Neuronal stem cell (in vitro differentiated cells): Measurements from ENCODE around the gene OR6S1.

ENCODE experiments used
- DNase-seq: peaks from one replicate; pipeline ENCODE4 v3.0.0-alpha.2; 2013; ENCODE audit warnings: low spot score
- H2AFZ ChIP-seq: one replicate; pipeline ENCODE4 v1.6.1; 2013; ENCODE audit warnings: mild to moderate bottlenecking, low read length, inconsistent platforms
- H2AK5ac ChIP-seq: 2 replicates; pipeline ENCODE4 v1.6.1; 2013; ENCODE audit warnings: low read depth, mild to moderate bottlenecking, inconsistent platforms, low read length, moderate library complexity, mixed read lengths
- H2BK120ac ChIP-seq: 2 replicates; pipeline ENCODE4 v1.6.1; 2013; ENCODE audit warnings: low read depth, mild to moderate bottlenecking, inconsistent platforms, low read length, moderate library complexity, mixed read lengths
- H2BK12ac ChIP-seq: one replicate; pipeline ENCODE4 v1.6.1; 2013; ENCODE audit warnings: low read length, inconsistent platforms
- H2BK15ac ChIP-seq: 2 replicates; pipeline ENCODE4 v1.6.1; 2013; ENCODE audit warnings: mild to moderate bottlenecking, low read length, inconsistent platforms, mixed read lengths
- H2BK5ac ChIP-seq: one replicate; pipeline ENCODE4 v1.6.1; 2013; ENCODE audit warnings: inconsistent platforms, mild to moderate bottlenecking, low read length, moderate library complexity
- H3K14ac ChIP-seq: one replicate; pipeline ENCODE4 v1.6.1; 2013; ENCODE audit warnings: low read length, inconsistent platforms
- H3K18ac ChIP-seq: 2 replicates; pipeline ENCODE4 v1.6.1; 2013; ENCODE audit warnings: low read length, inconsistent platforms
- H3K23ac ChIP-seq: 2 replicates; pipeline ENCODE4 v1.6.1; 2013; ENCODE audit warnings: low read depth, mild to moderate bottlenecking, mixed read lengths, low read length, inconsistent platforms; ENCODE audit not compliant: poor library complexity
- H3K27ac ChIP-seq: replicated peaks from 3 replicates; pipeline ENCODE4 v1.5.1; 2013; ENCODE audit warnings: low read length, inconsistent platforms
- H3K27me3 ChIP-seq, 3 experiments: 2 replicates each; pipeline ENCODE4 v1.6.1; 2013; ENCODE audit warnings: low read length in 3 of 3, mild to moderate bottlenecking in 2 of 3, inconsistent platforms in 1 of 3, low read depth in 1 of 3, mixed read lengths in 1 of 3, moderate library complexity in 1 of 3; ENCODE audit not compliant: control insufficient read depth in 3 of 3, insufficient read depth in 3 of 3
- H3K36me3 ChIP-seq, 2 donors: replicated peaks in 1 of 2; 2 replicates each; pipeline ENCODE4 v1.6.1; 2013; ENCODE audit warnings: low read length in 2 of 2; ENCODE audit not compliant: control insufficient read depth in 2 of 2, insufficient read depth in 2 of 2
- H3K4ac ChIP-seq: 2 replicates; pipeline ENCODE4 v1.6.1; 2013; ENCODE audit warnings: inconsistent platforms, mild to moderate bottlenecking, low read length, moderate library complexity
- H3K4me1 ChIP-seq, 2 donors: 1 replicate in 1 of 2; 2 replicates in 1 of 2; pipeline ENCODE4 v1.6.1; 2013; ENCODE audit warnings: low read length in 2 of 2, low read depth in 1 of 2; ENCODE audit not compliant: control insufficient read depth in 2 of 2, insufficient read depth in 1 of 2
- H3K4me2 ChIP-seq: one replicate; pipeline ENCODE4 v1.6.1; 2013; ENCODE audit warnings: mild to moderate bottlenecking, low read length, inconsistent platforms; ENCODE audit not compliant: insufficient read depth, poor library complexity, severe bottlenecking
- H3K4me3 ChIP-seq, 2 donors: 2 replicates each; pipeline ENCODE4 v1.5.1; 2013; ENCODE audit warnings: low read length in 2 of 2, mild to moderate bottlenecking in 2 of 2, inconsistent platforms in 1 of 2, moderate library complexity in 1 of 2
- H3K79me1 ChIP-seq: one replicate; pipeline ENCODE4 v1.6.1; 2013; ENCODE audit warnings: low read depth, mild to moderate bottlenecking, inconsistent platforms, low read length, moderate library complexity
- H3K9ac ChIP-seq: one replicate; pipeline ENCODE4 v1.6.1; 2013; ENCODE audit warnings: mild to moderate bottlenecking, low read depth, low read length, inconsistent platforms; ENCODE audit not compliant: poor library complexity
- H3K9me3 ChIP-seq, 2 donors: replicated peaks in 1 of 2; 2 replicates each; pipeline versions ENCODE3 to v1.6.1; 2013; ENCODE audit warnings: low read length in 2 of 2, mild to moderate bottlenecking in 2 of 2, inconsistent platforms in 1 of 2, low read depth in 1 of 2, mixed read lengths in 1 of 2, moderate library complexity in 1 of 2; ENCODE audit not compliant: control insufficient read depth in 2 of 2, insufficient read depth in 1 of 2
- H4K8ac ChIP-seq: one replicate; pipeline ENCODE4 v1.6.1; 2013; ENCODE audit warnings: low read depth, mild to moderate bottlenecking, inconsistent platforms, low read length, moderate library complexity
- H4K91ac ChIP-seq: one replicate; pipeline ENCODE4 v1.6.1; 2013; ENCODE audit warnings: low read length, low read depth, mild to moderate bottlenecking, inconsistent platforms; ENCODE audit not compliant: poor library complexity
- WGBS, 2 donors: extraction: QIAGEN DNeasy Blood & Tissue Kit; methylation state at CpG; one replicate each; pipeline ENCODE4 v1.1.7; 2013; ENCODE audit warnings: missing lambda C conversion rate in 2 of 2, mixed read lengths in 1 of 2; ENCODE audit not compliant: insufficient read length in 2 of 2, insufficient replicate concordance in 1 of 2; ENCODE audit errors: extremely low coverage in 2 of 2; 5-methylcytosine and 5-hydroxymethylcytosine counted together

Gene OR6S1

GRCh38 chr14:20661197-20661596 is 19.7 kb upstream of the OR6S1 start:
- Histone ChIP-seq H3K27me3 (peaks cover 0 to 74% (median 44%) of the 10 kb centered on the region in 3 experiments), H2AK5ac (no peak overlapping the region), H3K4ac (no peak overlapping the region), H2BK12ac (no peak overlapping the region), H3K9me3 (peaks cover 0 to 2% of the 10 kb centered on the region in 2 donors), H3K4me3 (no peak overlapping the region), H3K14ac (no peak overlapping the region), H2BK5ac (no peak overlapping the region), H3K27ac (no peak overlapping the region), H3K9ac (no peak overlapping the region), H2BK120ac (no peak overlapping the region), H3K79me1 (no peaks in the 10 kb centered on the region), H3K36me3 (no peaks in the 10 kb centered on the region), H3K23ac (no peak overlapping the region), H4K91ac (no peak overlapping the region), H3K4me2 (no peak overlapping the region), H3K4me1 (peaks cover 0 to 6% of the 10 kb centered on the region in 2 donors), H2BK15ac (no peak overlapping the region), H2AFZ (no peak overlapping the region), H4K8ac (no peak overlapping the region), H3K18ac (no peak overlapping the region)
- DNase-seq, result no peak
- WGBS, 2 donors, result no CpG with 5 or more reads among the region's 2 CpGs

- Histone ChIP-seq H3K4ac (no peak overlapping the region), H3K36me3 (no peaks in the 10 kb centered on the region), H3K23ac (no peak overlapping the region), H3K14ac (no peak overlapping the region), H2AFZ (no peak overlapping the region), H2BK120ac (no peak overlapping the region), H2BK5ac (no peak overlapping the region), H4K91ac (no peak overlapping the region), H3K18ac (no peak overlapping the region), H4K8ac (no peak overlapping the region), H3K4me1 (peaks cover 0 to 6% of the 10 kb centered on the region in 2 donors), H3K79me1 (no peaks in the 10 kb centered on the region), H3K4me3 (no peak overlapping the region), H2BK12ac (no peak overlapping the region), H3K27ac (no peak overlapping the region), H2BK15ac (no peak overlapping the region), H3K9ac (no peak overlapping the region), H2AK5ac (no peak overlapping the region), H3K9me3 (peaks cover 0 to 2% of the 10 kb centered on the region in 2 donors), H3K27me3 (peaks cover 0 to 84% (median 54%) of the 10 kb centered on the region in 3 experiments), H3K4me2 (no peak overlapping the region)
- WGBS, 2 donors, result no CpG with 5 or more reads among the region's 26 CpGs
- DNase-seq, result no peak
These were observed 18.4 kb upstream of the OR6S1 start for GRCh38 chr14:20659813-20660395.

GRCh38 chr14:20659336-20659735 is 17.8 kb upstream of the OR6S1 start:
- peaks cover 0 to 79% (median 51%) of the 10 kb centered on the region in 3 experiments for H3K27me3 ChIP-seq
- H2AFZ ChIP-seq, result no peak overlapping the region

GRCh38 chr14:20658246-20658645 is 16.8 kb upstream of the OR6S1 start:
- H3K14ac ChIP-seq, result no peak overlapping the region
- H3K27ac ChIP-seq, result no peak overlapping the region
- H3K27me3 ChIP-seq, result peaks cover 0 to 78% (median 51%) of the 10 kb centered on the region in 3 experiments

More at GRCh38 chr14:20659336-20659735, 17.8 kb upstream of the OR6S1 start:
- H4K91ac ChIP-seq, result no peak overlapping the region
- no peak overlapping the region for H3K4me2 ChIP-seq
- peaks cover 0 to 6% of the 10 kb centered on the region in 2 donors for H3K4me1 ChIP-seq
- peaks cover 0 to 2% of the 10 kb centered on the region in 2 donors for H3K9me3 ChIP-seq
- H3K36me3 ChIP-seq, result no peaks in the 10 kb centered on the region
- no peak overlapping the region for H3K9ac ChIP-seq
- H2BK15ac ChIP-seq, result no peak overlapping the region
- no peak overlapping the region for H3K4me3 ChIP-seq
- no peak overlapping the region for H2BK120ac ChIP-seq
- H3K23ac ChIP-seq, result no peak overlapping the region
- DNase-seq, result no peak
- no peak overlapping the region for H2BK5ac ChIP-seq
- no peak overlapping the region for H2BK12ac ChIP-seq
- no peak overlapping the region for H3K14ac ChIP-seq
- no peak overlapping the region for H3K18ac ChIP-seq
- no peaks in the 10 kb centered on the region for H3K79me1 ChIP-seq
- no peak overlapping the region for H4K8ac ChIP-seq
- H3K27ac ChIP-seq, result no peak overlapping the region
- no peak overlapping the region for H2AK5ac ChIP-seq
- H3K4ac ChIP-seq, result no peak overlapping the region
- WGBS, 2 donors, result no CpG with 5 or more reads among the region's 6 CpGs

More at GRCh38 chr14:20658246-20658645, 16.8 kb upstream of the OR6S1 start:
- no peak overlapping the region for H2AFZ ChIP-seq
- no peak overlapping the region for H2BK15ac ChIP-seq
- no peak overlapping the region for H2BK12ac ChIP-seq
- H3K36me3 ChIP-seq, result no peaks in the 10 kb centered on the region
- H3K79me1 ChIP-seq, result no peaks in the 10 kb centered on the region
- no peak overlapping the region for H2BK120ac ChIP-seq
- H3K4me3 ChIP-seq, result no peak overlapping the region
- no CpG with 5 or more reads among the region's 3 CpGs for WGBS, 2 donors
- H4K8ac ChIP-seq, result no peak overlapping the region
- H4K91ac ChIP-seq, result no peak overlapping the region
- peaks cover 3 to 6% of the 10 kb centered on the region in 2 donors for H3K4me1 ChIP-seq
- no peak overlapping the region for H3K4me2 ChIP-seq
- H3K9ac ChIP-seq, result no peak overlapping the region
- H3K18ac ChIP-seq, result no peak overlapping the region
- no peak overlapping the region for H2BK5ac ChIP-seq
- H3K4ac ChIP-seq, result no peak overlapping the region
- H3K23ac ChIP-seq, result no peak overlapping the region
- H3K9me3 ChIP-seq, result peaks cover 0 to 2% of the 10 kb centered on the region in 2 donors
- no peak overlapping the region for H2AK5ac ChIP-seq
- DNase-seq, result no peak
